ENCODE data around the gene CNTNAP2.

DNA sequence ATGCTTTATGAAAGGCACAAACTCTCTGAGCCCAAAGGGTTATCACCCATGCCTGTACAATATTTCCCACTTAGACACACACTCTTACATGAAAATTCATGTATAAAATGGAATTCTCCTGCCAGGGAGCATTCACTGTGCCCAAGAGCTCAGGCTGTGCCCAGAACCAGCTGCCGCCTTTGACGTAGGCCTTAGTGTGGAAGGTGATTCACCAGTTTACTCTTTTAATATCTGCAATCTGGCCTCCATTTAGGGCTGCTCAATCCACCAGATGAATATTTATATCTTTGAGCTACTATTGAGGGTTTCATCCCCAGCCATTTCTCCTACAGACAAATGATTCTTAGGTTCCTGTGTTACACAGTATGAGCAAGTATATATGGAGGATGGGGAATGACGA is 849.7 kb downstream of the CNTNAP2 start:
- TF ChIP-seq CTCF (IDR thresholded peaks at IDR 0.05) (no peak), POLR2A (IDR thresholded peaks at IDR 0.05) (no peak)

All from testis (tissue), 2 donors.